Neural crest cell (in vitro differentiated cells): Measurements from ENCODE around the gene STXBP3. TPM values are rescaled to one million over a fixed set of nuclear protein-coding genes. Genes with fewer than 3 reads are reported as not detected.

Source experiments
- DNase-seq: peaks from one replicate; pipeline ENCODE4 v3.0.0; 2021; ENCODE audit warnings: low read depth, mixed read lengths, low spot score
- H3K27ac Mint-ChIP-seq: one replicate; pipeline ENCODE4 v1.8.0; 2021; ENCODE audit warnings: mild to moderate bottlenecking, mixed read lengths; ENCODE audit not compliant: unreplicated experiment
- H3K27me3 Mint-ChIP-seq: 2 replicates; pipeline ENCODE4 v1.8.0; 2021; ENCODE audit warnings: low read depth, mild to moderate bottlenecking, mixed read lengths
- H3K36me3 Mint-ChIP-seq: 2 replicates; pipeline ENCODE4 v1.8.0; 2021; ENCODE audit warnings: low read depth, mild to moderate bottlenecking, mixed read lengths
- H3K4me1 Mint-ChIP-seq: 2 replicates; pipeline ENCODE4 v1.8.0; 2021; ENCODE audit warnings: mixed read lengths
- H3K4me3 Mint-ChIP-seq: one replicate; pipeline ENCODE4 v1.8.0; 2021; ENCODE audit warnings: mild to moderate bottlenecking, mixed read lengths
- H3K9me3 Mint-ChIP-seq: 2 replicates; pipeline ENCODE4 v1.8.0; 2021; ENCODE audit warnings: mixed read lengths
- total RNA-seq: library from RNA; stranded (reverse); gene quantifications from 2 replicates; pipeline ENCODE4 v1.2.1, GENCODE V29; 2021
- TF ChIP-seq, protein P1 (sequence below): fragments of 200-600 bp; sonication (generic); conservative IDR thresholded peaks from 2 replicates; pipeline ENCODE4 v1.5.0; 2021; ENCODE audit warnings: antibody characterized with exemption, mild to moderate bottlenecking

STXBP3 gene
- total RNA-seq, 1 donor from 2014 or later, result 32.2 TPM

GRCh38 chr1:108841703-108842102 is 95.2 kb downstream of the STXBP3 start:
- Mint-ChIP-seq H3K9me3 (no peaks in the 10 kb centered on the region), H3K27me3 (no peaks in the 10 kb centered on the region), H3K36me3 (no peaks in the 10 kb centered on the region), H3K27ac (no peak overlapping the region), H3K4me3 (no peak overlapping the region), H3K4me1 (no peaks in the 10 kb centered on the region)
- no peak for DNase-seq
- TF ChIP-seq, protein P1, sequence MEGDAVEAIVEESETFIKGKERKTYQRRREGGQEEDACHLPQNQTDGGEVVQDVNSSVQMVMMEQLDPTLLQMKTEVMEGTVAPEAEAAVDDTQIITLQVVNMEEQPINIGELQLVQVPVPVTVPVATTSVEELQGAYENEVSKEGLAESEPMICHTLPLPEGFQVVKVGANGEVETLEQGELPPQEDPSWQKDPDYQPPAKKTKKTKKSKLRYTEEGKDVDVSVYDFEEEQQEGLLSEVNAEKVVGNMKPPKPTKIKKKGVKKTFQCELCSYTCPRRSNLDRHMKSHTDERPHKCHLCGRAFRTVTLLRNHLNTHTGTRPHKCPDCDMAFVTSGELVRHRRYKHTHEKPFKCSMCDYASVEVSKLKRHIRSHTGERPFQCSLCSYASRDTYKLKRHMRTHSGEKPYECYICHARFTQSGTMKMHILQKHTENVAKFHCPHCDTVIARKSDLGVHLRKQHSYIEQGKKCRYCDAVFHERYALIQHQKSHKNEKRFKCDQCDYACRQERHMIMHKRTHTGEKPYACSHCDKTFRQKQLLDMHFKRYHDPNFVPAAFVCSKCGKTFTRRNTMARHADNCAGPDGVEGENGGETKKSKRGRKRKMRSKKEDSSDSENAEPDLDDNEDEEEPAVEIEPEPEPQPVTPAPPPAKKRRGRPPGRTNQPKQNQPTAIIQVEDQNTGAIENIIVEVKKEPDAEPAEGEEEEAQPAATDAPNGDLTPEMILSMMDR, result no peak

GRCh38 chr1:108842525-108843181 is 96.2 kb downstream of the STXBP3 start:
- no peak for DNase-seq
- Mint-ChIP-seq H3K36me3 (no peaks in the 10 kb centered on the region), H3K27ac (no peak overlapping the region), H3K4me3 (no peak overlapping the region), H3K9me3 (no peaks in the 10 kb centered on the region), H3K27me3 (no peaks in the 10 kb centered on the region), H3K4me1 (no peaks in the 10 kb centered on the region)
- TF ChIP-seq, protein P1, result no peak

DNA sequence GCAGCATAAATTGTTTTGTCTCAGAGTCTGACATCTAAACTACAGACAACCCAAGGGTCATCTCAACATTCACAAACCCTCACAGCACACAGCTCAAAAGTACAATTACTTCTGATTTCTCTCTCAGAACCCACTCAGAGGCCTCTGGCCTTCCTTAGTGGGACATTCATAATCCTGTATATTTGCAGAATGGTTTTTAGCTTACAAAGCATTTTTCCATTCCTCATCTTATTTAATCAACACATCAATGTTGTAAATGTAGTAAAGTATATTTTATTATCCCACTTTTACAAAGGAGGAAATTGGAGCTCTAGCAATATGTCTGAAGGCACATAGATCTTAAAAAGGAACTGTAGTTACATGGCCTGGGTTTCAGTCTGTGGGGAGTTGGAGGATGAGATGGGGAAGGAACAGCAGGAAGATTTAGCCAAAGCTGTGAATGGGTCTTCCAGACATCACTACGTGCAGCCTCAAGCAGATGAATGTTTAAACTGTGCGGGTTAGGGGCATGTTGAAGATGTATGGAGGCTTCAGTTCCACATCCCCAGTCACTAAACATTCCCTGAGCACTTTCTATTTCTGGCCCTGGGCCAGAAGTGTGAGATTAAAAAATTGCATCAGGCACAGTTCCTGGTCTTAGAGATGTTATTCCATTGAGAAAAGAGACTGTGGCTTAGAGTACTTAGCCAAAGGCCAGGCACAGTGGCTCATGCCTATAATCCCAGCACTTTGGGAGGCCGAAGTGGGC is 97.1 kb downstream of the STXBP3 start:
- Mint-ChIP-seq H3K4me3 (no peak overlapping the region), H3K36me3 (no peaks in the 10 kb centered on the region), H3K27me3 (no peaks in the 10 kb centered on the region), H3K27ac (no peak overlapping the region), H3K4me1 (no peaks in the 10 kb centered on the region), H3K9me3 (no peaks in the 10 kb centered on the region)
- TF ChIP-seq, protein P1, result no peak
- DNase-seq, result no peak

- no peaks in the 10 kb centered on the region for H3K4me1 Mint-ChIP-seq
- no peaks in the 10 kb centered on the region for H3K36me3 Mint-ChIP-seq
- no peaks in the 10 kb centered on the region for H3K9me3 Mint-ChIP-seq
- no peak overlapping the region for H3K4me3 Mint-ChIP-seq
- DNase-seq, result no peak
- H3K27me3 Mint-ChIP-seq, result no peaks in the 10 kb centered on the region
- TF ChIP-seq, protein P1, result no peak
- H3K27ac Mint-ChIP-seq, result no peak overlapping the region
Observed at GRCh38 chr1:108845446-108845845, 99.0 kb downstream of the STXBP3 start.

GRCh38 chr1:108845991-108846390 is 99.5 kb downstream of the STXBP3 start:
- Mint-ChIP-seq H3K9me3 (no peaks in the 10 kb centered on the region), H3K27me3 (no peaks in the 10 kb centered on the region), H3K4me1 (no peaks in the 10 kb centered on the region), H3K4me3 (no peak overlapping the region), H3K27ac (no peak overlapping the region), H3K36me3 (no peaks in the 10 kb centered on the region)
- TF ChIP-seq, protein P1, result no peak
- no peak for DNase-seq
